Smooth muscle cell (in vitro differentiated cells): Measurements from ENCODE around the gene ATP6AP1. TPM values are rescaled to one million over a fixed set of nuclear protein-coding genes. Genes with fewer than 3 reads are reported as not detected.

Experiments used
- DNase-seq: peaks from one replicate; lab custom pipeline; 2025; ENCODE audit not compliant: unreplicated experiment; lab: John Stamatoyannopoulos, UW
- H2AFZ ChIP-seq: fragments of 200-600 bp; sonication (generic); 2 replicates; pipeline ENCODE4 v1.6.0; 2016; ENCODE audit warnings: antibody characterized with exemption, low read depth, mild to moderate bottlenecking
- H3F3A ChIP-seq: fragments of 200-600 bp; sonication (generic); 2 replicates; pipeline ENCODE4 v1.6.0; 2017; ENCODE audit warnings: antibody characterized with exemption, low read depth
- H3K27ac ChIP-seq: fragments of 200-600 bp; sonication (generic); 2 replicates; pipeline ENCODE4 v1.5.1; 2016; ENCODE audit warnings: low read depth, mild to moderate bottlenecking
- H3K27me3 ChIP-seq: fragments of 200-600 bp; sonication (generic); 2 replicates; pipeline ENCODE4 v1.6.1; 2016; ENCODE audit warnings: low read depth, mild to moderate bottlenecking
- H3K36me3 ChIP-seq: fragments of 200-600 bp; sonication (generic); 2 replicates; pipeline ENCODE4 v1.5.1; 2016; ENCODE audit warnings: low read depth
- H3K4me1 ChIP-seq: fragments of 200-600 bp; sonication (generic); 2 replicates; pipeline ENCODE4 v1.5.1; 2016; ENCODE audit warnings: low read depth
- H3K4me2 ChIP-seq: fragments of 200-600 bp; sonication (generic); 2 replicates; pipeline ENCODE4 v1.6.0; 2016; ENCODE audit warnings: mild to moderate bottlenecking
- H3K4me3 ChIP-seq: fragments of 200-600 bp; sonication (generic); 2 replicates; pipeline ENCODE4 v1.5.1; 2016; ENCODE audit warnings: mild to moderate bottlenecking
- H3K79me2 ChIP-seq: fragments of 200-600 bp; sonication (generic); 2 replicates; pipeline ENCODE4 v1.6.0; 2016; ENCODE audit warnings: low read depth, mild to moderate bottlenecking
- H3K9ac ChIP-seq: fragments of 200-600 bp; sonication (generic); 2 replicates; pipeline ENCODE4 v1.6.0; 2016; ENCODE audit warnings: low read depth
- H3K9me3 ChIP-seq: fragments of 200-600 bp; sonication (generic); replicated peaks from 2 replicates; pipeline ENCODE4 v1.5.1; 2016; ENCODE audit warnings: low read depth
- H4K20me1 ChIP-seq: fragments of 200-600 bp; sonication (generic); 2 replicates; pipeline ENCODE4 v1.6.0; 2016; ENCODE audit warnings: low read depth
- WGBS: methylation state at CpG from one replicate; pipeline ENCODE4 v1.1.7; 2016; ENCODE audit warnings: low lambda C conversion rate; 5-methylcytosine and 5-hydroxymethylcytosine counted together
- polyA plus RNA-seq: library from polyadenylated mRNA; unstranded; fragments of >200 nt; fragmentation: Nextera tagmentation; extraction: Ambion mirVana; gene quantifications from 2 replicates; pipeline ENCODE4 v1.2.1, GENCODE V29; 2016
- total RNA-seq: library from RNA; depleted of rRNA; stranded (reverse); fragments of >200 nt; gene quantifications from 2 replicates; pipeline ENCODE4 v1.2.3, GENCODE V29; 2014
- TF ChIP-seq, protein P1 (sequence below): fragments of 200-600 bp; sonication (generic); IDR thresholded peaks from 2 replicates; pipeline ENCODE4 v1.5.1; 2017; ENCODE audit warnings: borderline replicate concordance, mild to moderate bottlenecking, antibody characterized with exemption; ENCODE audit not compliant: insufficient read depth, poor library complexity, severe bottlenecking

The ATP6AP1 gene
- total and polyA plus RNA-seq, 2 experiments from 2014 or later = 104 to 193 TPM

DNA sequence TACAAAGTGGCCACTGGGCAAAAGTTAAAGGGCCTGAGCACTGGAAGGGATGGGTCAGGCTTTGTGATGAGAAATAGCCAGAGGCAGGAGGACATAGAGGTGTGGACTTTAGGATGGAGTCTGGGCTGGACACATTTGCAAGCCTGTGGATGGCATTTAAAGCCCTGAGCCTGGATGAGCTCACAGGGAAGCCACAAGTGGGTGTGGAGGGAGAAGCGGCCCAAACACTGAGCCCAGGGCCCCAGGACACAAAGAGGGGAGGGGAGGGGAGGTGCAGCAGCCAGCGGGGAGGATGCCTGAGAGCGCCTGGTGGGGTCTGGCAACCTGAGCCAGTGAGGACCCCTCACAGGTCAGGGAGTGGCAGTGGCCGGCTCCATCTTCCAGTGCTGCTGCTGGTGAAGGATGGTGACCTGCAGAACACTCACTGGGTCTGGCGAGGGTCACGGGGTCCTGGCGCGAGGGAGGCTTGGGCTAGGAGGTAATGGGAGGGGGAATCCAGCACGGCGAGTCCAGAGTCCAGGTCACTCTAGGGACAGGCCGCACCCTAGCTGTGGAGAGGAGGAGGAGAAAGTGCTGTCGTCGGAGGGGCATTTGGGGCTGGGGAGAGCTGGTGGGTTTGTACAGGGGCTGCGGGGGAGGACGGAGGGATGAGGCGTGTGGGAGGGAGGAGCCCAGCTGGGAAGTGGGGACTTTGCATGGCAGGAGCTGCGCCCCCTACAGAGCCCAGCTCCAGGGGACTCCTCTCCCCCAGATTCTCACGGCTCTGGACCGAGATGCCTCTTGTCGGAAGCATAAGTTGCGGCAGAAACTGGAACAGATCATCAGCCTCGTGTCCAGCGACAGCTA lies 43.6 kb downstream of the ATP6AP1 start:
- Histone ChIP-seq H3K4me1 (no peaks in the 10 kb centered on the region), H3F3A (no peaks in the 10 kb centered on the region), H3K9me3 (no peaks in the 10 kb centered on the region), H3K79me2 (no peaks in the 10 kb centered on the region), H3K4me3 (no peak overlapping the region), H2AFZ (no peak overlapping the region), H3K4me2 (no peak overlapping the region), H3K27me3 (no peaks in the 10 kb centered on the region), H3K36me3 (no peaks in the 10 kb centered on the region), H4K20me1 (peaks cover 17% of the 10 kb centered on the region), H3K27ac (no peak overlapping the region), H3K9ac (no peak overlapping the region)
- WGBS = 88% methylated on average over 20 of the region's 23 CpGs
- DNase-seq = no peak
- TF ChIP-seq, protein P1, sequence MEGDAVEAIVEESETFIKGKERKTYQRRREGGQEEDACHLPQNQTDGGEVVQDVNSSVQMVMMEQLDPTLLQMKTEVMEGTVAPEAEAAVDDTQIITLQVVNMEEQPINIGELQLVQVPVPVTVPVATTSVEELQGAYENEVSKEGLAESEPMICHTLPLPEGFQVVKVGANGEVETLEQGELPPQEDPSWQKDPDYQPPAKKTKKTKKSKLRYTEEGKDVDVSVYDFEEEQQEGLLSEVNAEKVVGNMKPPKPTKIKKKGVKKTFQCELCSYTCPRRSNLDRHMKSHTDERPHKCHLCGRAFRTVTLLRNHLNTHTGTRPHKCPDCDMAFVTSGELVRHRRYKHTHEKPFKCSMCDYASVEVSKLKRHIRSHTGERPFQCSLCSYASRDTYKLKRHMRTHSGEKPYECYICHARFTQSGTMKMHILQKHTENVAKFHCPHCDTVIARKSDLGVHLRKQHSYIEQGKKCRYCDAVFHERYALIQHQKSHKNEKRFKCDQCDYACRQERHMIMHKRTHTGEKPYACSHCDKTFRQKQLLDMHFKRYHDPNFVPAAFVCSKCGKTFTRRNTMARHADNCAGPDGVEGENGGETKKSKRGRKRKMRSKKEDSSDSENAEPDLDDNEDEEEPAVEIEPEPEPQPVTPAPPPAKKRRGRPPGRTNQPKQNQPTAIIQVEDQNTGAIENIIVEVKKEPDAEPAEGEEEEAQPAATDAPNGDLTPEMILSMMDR = no peak

DNA sequence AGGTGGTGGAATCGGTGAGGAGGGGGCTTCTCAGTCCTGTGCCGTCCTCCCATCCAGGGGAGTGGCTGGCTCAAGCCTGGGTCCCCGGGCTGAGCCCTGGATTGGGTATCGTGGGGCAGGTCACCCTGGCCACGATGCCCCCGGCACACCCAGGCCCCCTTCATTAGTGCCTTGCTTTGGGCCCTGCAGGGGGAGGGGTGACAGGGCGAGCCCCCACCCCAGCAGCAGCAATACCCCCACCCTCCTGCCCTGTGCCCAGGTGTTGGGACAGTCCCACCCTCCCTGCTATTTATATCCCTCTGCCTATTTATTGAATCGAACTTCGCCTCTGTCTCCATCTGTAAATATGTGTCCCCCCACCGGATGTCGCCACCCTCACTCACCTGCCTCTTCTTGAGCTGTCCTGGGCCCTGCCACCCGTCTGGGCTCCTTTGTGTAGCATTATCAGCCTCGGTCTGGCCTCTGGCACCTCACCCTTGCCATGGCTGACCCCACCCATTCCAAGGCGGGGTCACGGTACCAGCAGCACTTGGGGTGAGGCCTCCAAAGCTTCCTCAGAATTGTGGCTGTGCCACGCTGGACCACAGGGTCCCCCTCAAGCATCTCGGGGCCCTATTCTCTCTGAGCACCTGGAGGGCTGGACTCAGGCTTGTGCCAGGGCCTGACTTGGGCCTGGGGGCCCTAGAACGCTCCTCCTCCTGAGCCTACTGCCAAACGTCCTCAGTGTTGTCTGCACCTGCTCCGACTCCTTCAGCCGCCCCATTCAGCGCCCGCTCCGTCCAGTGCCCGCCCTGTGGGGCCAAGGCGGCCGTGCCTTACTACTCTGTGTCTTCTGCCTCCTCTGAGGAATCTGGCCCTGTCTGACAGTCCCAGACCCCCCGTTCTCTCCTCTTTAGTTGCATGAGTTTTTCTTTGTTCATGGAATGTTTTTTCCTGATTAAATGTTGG lies 44.5 kb downstream of the ATP6AP1 start:
- Histone ChIP-seq H3K9me3 (no peaks in the 10 kb centered on the region), H3K79me2 (no peaks in the 10 kb centered on the region), H3K36me3 (no peaks in the 10 kb centered on the region), H3F3A (no peaks in the 10 kb centered on the region), H3K4me2 (no peak overlapping the region), H3K4me3 (no peak overlapping the region), H3K4me1 (no peaks in the 10 kb centered on the region), H3K27ac (no peak overlapping the region), H3K9ac (no peak overlapping the region), H2AFZ (no peak overlapping the region), H3K27me3 (no peaks in the 10 kb centered on the region), H4K20me1 (peaks cover 17% of the 10 kb centered on the region)
- TF ChIP-seq, protein P1 = no peak
- 87% methylated on average over 26 of the region's 28 CpGs for WGBS
- no peak for DNase-seq

DNA sequence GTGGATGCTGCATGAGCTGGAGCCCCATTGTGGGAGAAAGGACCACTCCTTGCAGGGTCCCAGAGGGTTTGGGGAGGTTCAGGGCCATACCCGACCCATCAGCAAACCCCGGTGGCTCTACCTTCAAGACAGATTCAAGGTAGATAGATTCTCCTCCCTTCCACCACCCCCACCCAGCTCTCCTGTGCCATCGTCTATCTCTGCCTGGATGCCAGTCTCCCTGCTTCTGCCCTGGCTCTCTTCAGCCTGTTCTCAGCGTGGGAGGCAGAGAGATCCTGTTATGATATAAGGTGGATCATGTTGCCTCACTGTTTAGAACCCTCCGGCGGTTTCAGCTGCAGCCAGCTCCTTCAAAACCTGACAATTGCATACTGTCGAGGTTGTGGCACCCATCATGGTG lies 45.2 kb downstream of the ATP6AP1 start:
- H3K79me2 ChIP-seq = no peaks in the 10 kb centered on the region

More for the DNA sequence above, 45.2 kb downstream of the ATP6AP1 start:
- H3F3A ChIP-seq = no peaks in the 10 kb centered on the region
- peaks cover 17% of the 10 kb centered on the region for H4K20me1 ChIP-seq
- 80% methylated on average over 7 of the region's 7 CpGs for WGBS
- no peaks in the 10 kb centered on the region for H3K4me1 ChIP-seq
- no peak overlapping the region for H3K9ac ChIP-seq
- H3K27ac ChIP-seq = no peak overlapping the region
- no peak overlapping the region for H2AFZ ChIP-seq
- no peak overlapping the region for H3K4me2 ChIP-seq
- TF ChIP-seq, protein P1 = no peak
- no peaks in the 10 kb centered on the region for H3K36me3 ChIP-seq
- no peak for DNase-seq
- H3K4me3 ChIP-seq = no peak overlapping the region
- no peaks in the 10 kb centered on the region for H3K9me3 ChIP-seq
- H3K27me3 ChIP-seq = no peaks in the 10 kb centered on the region
